ENCODE results near the gene FTO. TPM values are rescaled to one million over a fixed set of nuclear protein-coding genes. Genes with fewer than 3 reads are reported as not detected.

Gene FTO
- total RNA-seq, 1 donor from 2014 or later = 116 TPM

DNA sequence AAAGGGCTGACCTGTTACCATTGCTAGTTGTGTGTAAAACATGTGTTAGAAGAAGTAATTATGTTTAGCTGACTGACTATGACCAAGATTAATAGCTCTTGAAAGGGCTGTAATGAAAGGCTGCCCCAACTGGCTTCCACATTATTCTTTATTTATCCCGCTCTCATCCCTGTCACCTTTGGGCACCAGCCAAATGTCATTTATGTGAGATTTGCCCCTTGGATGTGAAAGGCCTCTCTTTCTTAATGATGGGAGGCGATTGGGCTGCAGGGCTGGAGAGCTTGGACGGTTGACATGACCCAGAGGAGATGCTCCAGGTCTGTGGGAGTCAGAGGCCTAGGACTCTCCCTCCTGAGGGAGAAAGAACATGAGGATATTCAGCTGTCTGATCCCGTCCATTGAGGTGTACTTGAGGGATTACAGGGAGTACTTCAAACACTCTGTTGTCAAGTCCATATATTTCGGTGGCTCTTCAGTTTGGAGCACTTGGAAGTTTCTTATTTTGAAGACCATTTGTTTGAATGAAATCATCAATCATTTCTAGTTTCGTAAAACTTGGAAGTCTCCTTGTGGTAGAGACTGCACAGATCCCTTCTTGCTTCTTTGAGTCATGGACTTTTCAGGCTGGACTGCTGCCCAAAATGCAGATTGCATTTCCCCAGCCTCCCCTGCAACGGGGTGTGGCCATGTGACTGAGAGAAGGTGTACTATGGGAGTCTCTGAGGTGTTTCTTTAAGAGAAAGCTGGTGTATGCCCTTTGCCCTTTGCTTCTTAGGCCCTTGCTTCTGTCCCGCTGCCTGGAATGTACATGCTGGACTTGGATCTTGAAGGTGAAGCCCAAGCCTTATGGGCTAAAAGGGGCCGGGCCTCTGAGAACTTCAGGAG, 51.3 kb downstream of the FTO start:
- no peak for DNase-seq (ENCODE audit: low spot score)

DNA sequence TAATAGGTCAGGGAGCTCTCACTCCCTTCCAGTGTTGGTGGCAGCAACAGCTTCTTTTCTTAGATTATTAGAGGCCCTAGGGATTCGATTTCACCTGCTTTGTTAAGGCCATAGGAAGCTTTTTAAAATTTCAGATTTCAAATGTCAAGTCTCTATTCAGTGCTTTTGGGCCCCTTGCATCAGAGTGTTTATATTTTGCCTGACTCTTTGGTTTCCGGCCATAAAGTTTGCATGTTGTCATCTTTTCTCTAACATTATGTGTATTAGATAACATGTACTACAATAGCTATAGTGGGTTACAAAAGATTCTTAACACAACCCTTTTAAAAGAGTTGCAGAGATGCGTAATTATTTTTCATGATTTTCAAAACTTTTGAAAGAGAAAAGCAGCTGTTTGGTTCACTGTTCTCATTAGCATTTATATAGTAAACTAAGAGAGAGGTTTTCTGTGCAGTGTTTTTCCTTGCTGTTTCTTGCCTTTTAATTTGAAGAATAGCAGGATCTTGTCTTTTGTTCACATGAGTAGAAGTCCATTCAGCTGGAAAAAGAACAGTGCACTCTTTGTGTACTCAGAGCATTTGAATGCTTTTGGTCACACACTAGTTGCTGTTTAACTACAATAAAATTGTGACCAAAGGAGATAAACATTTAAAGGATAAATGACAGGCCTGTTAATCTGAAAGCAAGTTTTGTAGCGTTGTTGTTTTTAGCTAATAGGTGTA, 52.5 kb downstream of the FTO start:
- no peak for DNase-seq (ENCODE audit: low spot score)

GRCh38 chr16:53757971-53758609, 54.1 kb downstream of the FTO start:
- no peak for DNase-seq (ENCODE audit: low spot score)

- DNase-seq (ENCODE audit: low spot score) = no peak
Observed at GRCh38 chr16:53761962-53762703, 58.2 kb downstream of the FTO start.

DNA sequence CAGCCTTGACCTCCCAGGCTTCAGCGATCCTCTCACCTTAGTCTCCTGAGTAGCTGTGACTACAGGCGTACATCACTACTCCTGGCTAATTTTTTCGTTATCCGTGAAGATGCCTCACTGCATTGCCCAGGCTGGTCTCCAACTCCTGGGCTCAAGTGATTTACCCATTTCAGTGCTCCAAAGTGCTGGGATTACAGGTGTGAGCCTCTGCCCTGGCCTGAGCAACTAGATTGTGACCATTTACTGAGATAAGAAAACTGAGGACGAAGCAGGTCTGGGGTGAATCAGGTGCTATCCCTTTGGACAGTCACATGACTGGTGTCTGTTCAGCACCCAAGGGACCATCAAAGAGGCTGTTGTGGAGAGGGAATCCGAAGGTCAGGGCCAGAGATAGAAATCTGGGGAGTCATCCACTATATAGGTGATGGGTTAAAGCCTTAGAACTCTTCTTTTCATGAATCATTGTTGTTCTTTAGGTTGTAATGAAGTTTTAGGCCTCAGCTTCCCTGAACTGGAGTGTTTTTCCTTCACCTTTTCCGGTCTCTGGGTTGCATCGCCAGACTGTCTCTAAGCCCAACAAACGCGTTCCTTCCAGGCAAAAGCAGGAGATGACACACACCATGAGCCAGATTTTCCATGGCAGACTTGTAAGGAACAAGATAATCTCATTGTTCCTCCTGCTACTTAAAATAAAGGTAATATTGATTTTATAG, 62.5 kb downstream of the FTO start:
- no peak for DNase-seq (ENCODE audit: low spot score)

GRCh38 chr16:53768167-53768566, 64.2 kb downstream of the FTO start:
- DNase-seq (ENCODE audit: low spot score) = no peak

GRCh38 chr16:53768593-53768992, 64.6 kb downstream of the FTO start:
- DNase-seq (ENCODE audit: low spot score) = no peak

DNA sequence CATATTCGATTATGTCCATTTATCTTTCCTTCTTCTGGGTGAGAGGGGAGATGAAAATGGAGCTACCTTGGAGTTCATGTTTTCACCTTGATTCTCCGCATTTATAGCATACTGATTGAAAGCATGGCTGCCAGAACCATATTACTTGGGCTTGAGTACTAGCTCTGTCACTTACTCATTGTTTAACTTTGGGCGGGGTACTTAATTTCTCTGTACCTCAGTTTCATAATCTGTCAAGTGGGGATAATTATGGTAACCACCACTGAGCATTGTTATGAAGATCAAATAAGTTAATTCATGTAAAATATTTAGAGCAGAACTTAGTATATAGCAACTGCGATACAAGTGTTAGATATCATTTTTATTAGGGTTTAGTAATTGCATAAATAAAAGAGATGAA, 65.2 kb downstream of the FTO start:
- no peak for DNase-seq (ENCODE audit: low spot score)

- no peak for DNase-seq (ENCODE audit: low spot score)
Observed at GRCh38 chr16:53769787-53770186, 65.8 kb downstream of the FTO start.

- no peak for DNase-seq (ENCODE audit: low spot score)
Observed at GRCh38 chr16:53770641-53771040, 66.7 kb downstream of the FTO start.

- no peak for DNase-seq (ENCODE audit: low spot score)
Observed at GRCh38 chr16:53771655-53772497, 67.9 kb downstream of the FTO start.

DNA sequence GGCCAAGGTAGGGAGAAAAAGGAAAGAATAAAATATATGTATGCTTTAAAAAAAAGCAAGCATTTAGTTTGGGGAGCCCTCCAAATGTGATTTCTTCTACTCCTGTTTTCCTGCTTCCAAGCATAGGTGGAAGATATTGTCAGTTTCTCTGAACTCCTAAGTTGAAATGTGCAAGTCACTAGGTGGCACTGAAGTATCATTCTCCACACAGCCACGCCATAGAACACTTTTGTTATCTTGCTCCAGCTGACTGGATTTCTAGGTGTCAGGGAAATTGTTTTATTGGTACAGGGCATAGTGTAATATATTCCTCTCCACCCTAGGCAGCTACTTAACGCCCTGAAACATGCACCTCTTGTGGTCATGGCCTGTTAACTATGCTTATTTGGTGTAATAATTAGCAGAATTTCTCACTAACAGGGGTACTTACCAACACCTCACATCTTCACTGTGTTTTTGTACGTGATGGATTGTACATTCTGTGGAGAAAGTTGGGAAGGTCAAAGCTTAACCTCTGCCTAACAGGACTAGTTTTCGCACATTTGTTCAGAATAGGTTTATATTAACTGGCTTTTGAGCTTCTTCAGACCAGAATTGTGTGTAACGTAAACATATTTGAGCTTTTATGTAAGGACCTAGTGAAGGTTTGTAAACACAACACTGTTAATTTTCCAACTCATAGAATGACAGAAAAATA, 69.3 kb downstream of the FTO start:
- peak; percentile 45 for DNase-seq (ENCODE audit: low spot score)

- DNase-seq (ENCODE audit: low spot score) = no peak
Observed at GRCh38 chr16:53773881-53774280, 69.9 kb downstream of the FTO start.

DNA sequence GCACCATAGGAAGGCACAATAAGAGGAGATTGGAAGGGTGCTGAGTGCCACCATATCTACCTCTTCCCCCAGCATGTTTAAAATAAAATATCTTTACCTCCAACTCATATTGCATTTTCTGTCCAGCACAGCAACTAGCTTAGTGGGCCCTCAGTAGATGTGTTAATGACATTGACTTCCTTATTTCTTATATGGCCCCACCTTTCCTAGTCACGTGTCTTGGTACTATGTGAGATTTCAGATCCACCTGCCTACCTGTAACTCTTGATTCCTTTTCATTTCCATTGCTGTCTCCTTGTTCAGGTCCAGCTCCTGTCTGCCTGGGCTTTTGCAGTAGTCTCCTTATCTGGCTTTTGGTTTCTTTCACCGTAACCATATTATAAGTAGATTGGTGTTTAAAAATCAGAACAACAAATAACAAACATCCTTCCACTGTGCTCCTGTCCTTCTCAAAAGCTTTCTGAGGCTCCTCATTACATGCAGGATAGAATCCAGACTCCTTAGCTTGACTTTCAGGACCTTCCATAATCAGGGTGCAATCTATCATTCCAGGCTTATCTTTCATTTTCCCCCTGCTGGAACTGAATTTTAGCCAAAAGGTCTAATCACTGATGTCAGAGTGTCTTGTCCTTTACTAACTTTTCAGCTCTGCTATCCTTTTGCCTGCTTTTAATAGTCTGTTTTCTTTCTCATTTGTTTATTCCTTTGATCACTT, 71.3 kb downstream of the FTO start:
- no peak for DNase-seq (ENCODE audit: low spot score)

- peak; percentile 51 for DNase-seq (ENCODE audit: low spot score)
Observed at GRCh38 chr16:53775821-53776431, 72.0 kb downstream of the FTO start.

GRCh38 chr16:53779186-53779585, 75.2 kb downstream of the FTO start:
- no peak for DNase-seq (ENCODE audit: low spot score)

- DNase-seq (ENCODE audit: low spot score) = no peak
Observed at GRCh38 chr16:53780051-53780450, 76.1 kb downstream of the FTO start.

- no peak for DNase-seq (ENCODE audit: low spot score)
Observed at GRCh38 chr16:53781023-53781605, 77.2 kb downstream of the FTO start.
